ENCODE data around the gene RGS9. TPM values are rescaled to one million over a fixed set of nuclear protein-coding genes. Genes with fewer than 3 reads are reported as not detected.
"Not testable (repeated sequence)": the region's sequence is repeated elsewhere in the genome, so short reads cannot be mapped to it uniquely, and the experiment has no call there.

RGS9 gene
- polyA plus RNA-seq, 1 donor from 2014 or later, result 0.61 TPM

DNA sequence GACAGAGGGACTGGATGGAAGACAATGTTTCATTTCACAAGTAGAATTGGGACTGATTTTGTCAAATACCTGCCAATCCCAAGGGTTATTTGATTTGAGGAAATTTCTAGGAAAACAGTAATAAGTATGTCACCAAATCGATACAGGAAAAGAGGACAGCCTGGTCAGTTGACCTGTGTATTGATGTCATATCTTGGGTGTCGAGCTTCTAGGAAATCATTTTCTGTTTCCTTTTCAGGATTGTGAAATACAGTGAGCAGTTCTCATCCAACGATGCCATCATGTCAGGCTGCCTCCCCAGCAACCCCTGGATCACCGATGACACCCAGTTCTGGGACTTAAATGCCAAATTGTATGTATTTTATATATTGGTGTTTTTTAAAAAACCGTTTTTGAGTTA is 56.1 kb downstream of the RGS9 start:
- Mint-ChIP-seq H3K27ac (no peak overlapping the region), H3K4me3 (no peak overlapping the region), H3K4me1 (peaks cover 0 to 4% (median 2%) of the 10 kb centered on the region in 3 donors), H3K27me3 (no peaks in the 10 kb centered on the region), H3K36me3 (peaks cover 2% of the 10 kb centered on the region), H3K9me3 (peaks cover 0 to 2% (median 0%) of the 10 kb centered on the region in 3 donors)

DNA sequence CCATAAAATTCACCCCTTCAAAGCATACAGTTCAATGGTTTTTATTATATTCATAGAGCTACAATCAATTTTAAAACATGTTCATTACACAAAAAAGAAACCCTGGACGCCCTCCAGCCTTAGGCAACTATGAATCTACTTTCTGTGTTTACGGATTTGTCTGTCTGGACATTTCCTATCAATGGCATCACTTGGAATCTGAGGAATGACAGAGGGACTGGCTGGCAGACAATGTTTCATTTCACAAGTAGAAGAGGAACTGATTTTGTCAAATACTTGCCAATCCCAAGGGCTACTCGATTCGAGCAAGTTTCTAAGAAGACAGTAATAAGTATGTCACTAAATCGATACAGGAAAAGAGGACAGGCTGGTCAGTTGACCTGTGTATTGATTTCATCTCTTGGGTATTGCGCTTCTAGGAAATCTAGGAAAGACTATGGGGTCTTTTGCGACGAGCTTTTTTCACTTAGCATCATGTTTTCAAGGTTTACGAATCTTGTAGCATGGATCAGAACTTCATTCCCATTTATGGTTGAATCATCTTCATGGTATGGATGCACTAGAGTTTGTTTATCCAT is 56.6 kb downstream of the RGS9 start:
- Mint-ChIP-seq H3K36me3 (no peaks in the 10 kb centered on the region), H3K9me3 (peaks cover 0 to 2% (median 0%) of the 10 kb centered on the region in 3 donors), H3K27ac (no peak overlapping the region), H3K4me3 (no peak overlapping the region), H3K27me3 (no peaks in the 10 kb centered on the region), H3K4me1 (peaks cover 0 to 4% (median 3%) of the 10 kb centered on the region in 3 donors)

DNA sequence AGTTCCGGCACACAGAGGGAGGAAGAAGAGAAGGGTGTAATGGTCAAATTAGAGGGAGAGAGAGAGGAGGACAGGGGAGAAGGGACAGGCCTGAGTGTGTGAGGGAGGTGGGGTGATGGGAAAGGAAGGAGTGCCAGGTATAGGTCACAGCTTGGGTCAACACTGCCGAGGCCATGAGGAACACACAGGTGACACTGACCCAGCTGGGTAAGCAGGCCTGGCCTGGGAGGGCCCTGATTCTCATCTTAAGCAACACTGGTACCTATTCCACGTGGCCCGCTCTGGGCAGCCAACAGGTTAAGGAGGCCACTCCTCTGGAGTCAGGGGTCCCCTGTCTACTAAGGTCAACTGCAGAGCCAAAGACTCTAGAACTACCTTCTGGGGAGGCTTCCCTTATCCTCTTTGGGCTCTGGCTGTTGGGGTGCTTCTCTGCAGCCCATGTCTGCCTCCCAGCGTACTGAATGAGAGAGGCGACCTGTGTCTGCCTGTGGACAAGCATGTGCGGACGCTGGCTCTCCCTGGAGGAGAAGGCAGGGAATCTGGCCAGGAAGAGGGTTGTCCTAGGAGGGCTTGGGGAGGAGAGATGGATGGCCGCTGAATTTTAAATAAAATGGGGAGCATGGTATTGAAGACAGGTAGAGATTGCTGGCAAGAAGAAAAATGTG is 57.6 kb downstream of the RGS9 start:
- H3K27ac Mint-ChIP-seq, result no peak overlapping the region
- H3K4me1 Mint-ChIP-seq, result peaks cover 0 to 4% (median 4%) of the 10 kb centered on the region in 3 donors
- H3K36me3 Mint-ChIP-seq, result no peaks in the 10 kb centered on the region
- H3K27me3 Mint-ChIP-seq, result no peaks in the 10 kb centered on the region
- peaks cover 0 to 2% (median 0%) of the 10 kb centered on the region in 3 donors for H3K9me3 Mint-ChIP-seq
- no peak overlapping the region for H3K4me3 Mint-ChIP-seq

DNA sequence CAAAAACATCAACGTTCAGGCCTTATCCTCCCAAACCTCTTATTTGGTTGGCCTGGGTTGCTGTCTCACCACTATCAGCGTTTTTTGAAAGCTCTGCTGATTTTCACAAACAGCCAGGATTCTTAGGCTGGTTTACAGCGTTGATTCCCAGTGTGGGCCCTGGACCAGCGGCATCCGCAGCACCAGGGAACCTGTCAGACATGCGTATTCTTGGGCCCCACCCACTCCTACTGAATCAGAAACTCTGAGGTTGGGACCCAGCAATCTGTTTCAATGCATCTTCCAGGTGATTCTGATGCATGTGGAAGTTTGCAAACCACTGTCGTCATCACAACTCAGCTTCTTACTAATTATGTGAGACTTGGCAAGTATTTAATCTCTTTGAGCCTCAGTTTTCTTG is 58.5 kb downstream of the RGS9 start:
- H3K36me3 Mint-ChIP-seq, result no peaks in the 10 kb centered on the region
- H3K4me3 Mint-ChIP-seq, result no peak overlapping the region
- H3K4me1 Mint-ChIP-seq, result peaks cover 0 to 4% (median 3%) of the 10 kb centered on the region in 3 donors
- peaks cover 0 to 2% (median 0%) of the 10 kb centered on the region in 3 donors for H3K9me3 Mint-ChIP-seq
- no peak overlapping the region for H3K27ac Mint-ChIP-seq
- H3K27me3 Mint-ChIP-seq, result no peaks in the 10 kb centered on the region

DNA sequence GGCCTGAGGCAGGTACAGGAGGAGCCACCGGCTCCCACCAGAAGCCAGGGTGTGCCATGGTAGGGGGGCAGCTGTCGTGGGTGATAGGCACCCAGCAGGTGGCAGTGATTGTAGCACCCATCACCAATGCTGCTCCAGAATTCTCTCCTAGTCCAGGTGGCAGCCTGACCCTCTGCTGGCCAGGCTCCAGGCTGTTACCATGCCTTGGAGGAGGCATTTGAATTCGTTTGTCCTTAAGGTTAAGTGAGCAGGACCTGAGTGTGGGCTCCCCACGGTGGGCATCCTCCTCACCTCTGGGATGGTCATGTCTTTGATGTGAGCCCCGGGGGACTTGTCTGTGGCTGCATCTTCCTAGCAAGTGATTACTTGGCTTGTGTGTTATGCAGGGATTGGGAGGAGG is 59.4 kb downstream of the RGS9 start:
- H3K36me3 Mint-ChIP-seq, result no peaks in the 10 kb centered on the region
- no peak overlapping the region for H3K27ac Mint-ChIP-seq
- H3K9me3 Mint-ChIP-seq, result peaks cover 0 to 2% (median 0%) of the 10 kb centered on the region in 3 donors
- H3K4me1 Mint-ChIP-seq, result peaks cover 0 to 4% (median 3%) of the 10 kb centered on the region in 3 donors
- H3K27me3 Mint-ChIP-seq, result peaks cover under 1% of the 10 kb centered on the region
- H3K4me3 Mint-ChIP-seq, result no peak overlapping the region

DNA sequence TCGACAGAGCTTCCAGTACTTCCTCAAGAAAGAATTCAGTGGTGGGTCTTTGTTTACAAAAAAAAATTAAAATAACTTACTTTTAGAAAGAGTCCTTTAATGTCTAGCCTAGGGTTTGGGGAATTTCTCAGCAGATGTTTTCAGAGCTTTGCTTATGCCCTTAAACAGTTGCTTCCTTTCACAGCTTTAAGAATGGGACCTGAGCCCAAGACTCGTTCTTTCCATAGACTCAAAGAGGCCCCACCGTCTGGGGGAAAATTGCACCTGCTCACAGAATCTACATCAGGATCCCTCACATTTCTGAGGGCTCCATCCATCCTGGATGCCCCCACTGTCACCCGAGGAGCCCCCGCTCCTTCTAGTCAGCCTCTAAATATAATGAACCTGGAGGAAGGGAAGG is 60.0 kb downstream of the RGS9 start:
- no peaks in the 10 kb centered on the region for H3K36me3 Mint-ChIP-seq
- peaks cover 6% of the 10 kb centered on the region for H3K27me3 Mint-ChIP-seq
- H3K4me1 Mint-ChIP-seq, result peaks cover 0 to 3% (median 2%) of the 10 kb centered on the region in 3 donors
- H3K4me3 Mint-ChIP-seq, result no peak overlapping the region
- H3K9me3 Mint-ChIP-seq, result no peaks in the 10 kb centered on the region
- H3K27ac Mint-ChIP-seq, result no peak overlapping the region

DNA sequence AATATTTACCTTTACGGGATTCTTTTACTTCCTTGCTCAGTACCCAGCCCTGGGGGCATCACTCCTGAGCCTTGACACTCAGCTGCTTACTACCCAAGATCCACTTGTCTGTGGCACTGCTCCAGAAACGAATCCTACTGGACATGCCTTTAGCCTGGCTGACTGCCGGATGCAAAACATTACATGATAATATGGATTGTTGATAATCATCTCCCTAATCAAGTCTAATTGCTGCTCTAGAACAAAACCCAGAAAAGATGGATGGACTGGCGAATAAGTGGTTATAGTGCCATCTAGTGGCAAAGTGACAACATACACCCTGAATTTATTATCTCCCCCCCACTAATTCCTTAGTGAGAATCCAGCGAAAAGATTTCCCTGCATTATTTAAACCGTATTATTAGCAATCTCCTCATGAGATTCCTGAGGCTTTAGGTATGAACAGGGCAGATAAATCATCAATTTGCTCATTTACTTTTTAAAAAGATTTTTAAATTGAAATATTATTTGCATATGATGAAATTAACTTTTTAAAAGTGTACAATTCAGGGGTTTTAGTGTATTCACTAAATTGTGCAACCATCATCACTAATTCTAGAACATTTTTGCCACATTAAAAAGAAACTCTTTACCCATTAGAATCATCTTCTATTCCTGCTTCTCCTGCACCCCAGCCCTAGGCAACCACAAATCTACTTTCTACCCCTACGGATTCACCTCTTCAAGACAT is 61.6 kb downstream of the RGS9 start:
- no peaks in the 10 kb centered on the region for H3K36me3 Mint-ChIP-seq
- H3K9me3 Mint-ChIP-seq, result no peaks in the 10 kb centered on the region
- H3K4me1 Mint-ChIP-seq, result peaks cover 0 to 3% (median 2%) of the 10 kb centered on the region in 3 donors
- peaks cover 6% of the 10 kb centered on the region for H3K27me3 Mint-ChIP-seq
- no peak overlapping the region for H3K4me3 Mint-ChIP-seq
- no peak overlapping the region for H3K27ac Mint-ChIP-seq

DNA sequence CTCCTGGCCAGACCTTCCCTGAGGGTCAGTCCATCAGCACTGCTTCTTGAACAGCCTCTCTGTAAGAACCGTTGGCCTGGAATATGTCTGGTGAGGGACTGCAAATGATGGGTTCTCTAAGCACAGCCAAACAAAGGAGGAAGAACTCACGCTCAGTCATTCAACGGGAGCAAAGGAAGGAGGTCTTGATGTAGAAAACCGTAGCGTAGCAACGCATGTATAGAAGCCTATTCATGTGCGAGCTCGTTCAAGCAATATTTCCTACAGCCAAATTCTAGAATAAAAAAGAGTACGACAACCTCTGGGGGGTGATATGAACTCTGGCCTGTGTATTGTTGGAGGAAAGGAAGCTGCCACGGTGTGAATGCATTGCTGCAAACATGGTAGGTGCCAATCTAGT is 64.2 kb downstream of the RGS9 start:
- Mint-ChIP-seq H3K36me3 (no peaks in the 10 kb centered on the region), H3K27me3 (peaks cover 6% of the 10 kb centered on the region), H3K4me3 (no peak overlapping the region), H3K4me1 (peaks cover 0 to 3% (median 2%) of the 10 kb centered on the region in 3 donors), H3K9me3 (no peaks in the 10 kb centered on the region), H3K27ac (no peak overlapping the region)

DNA sequence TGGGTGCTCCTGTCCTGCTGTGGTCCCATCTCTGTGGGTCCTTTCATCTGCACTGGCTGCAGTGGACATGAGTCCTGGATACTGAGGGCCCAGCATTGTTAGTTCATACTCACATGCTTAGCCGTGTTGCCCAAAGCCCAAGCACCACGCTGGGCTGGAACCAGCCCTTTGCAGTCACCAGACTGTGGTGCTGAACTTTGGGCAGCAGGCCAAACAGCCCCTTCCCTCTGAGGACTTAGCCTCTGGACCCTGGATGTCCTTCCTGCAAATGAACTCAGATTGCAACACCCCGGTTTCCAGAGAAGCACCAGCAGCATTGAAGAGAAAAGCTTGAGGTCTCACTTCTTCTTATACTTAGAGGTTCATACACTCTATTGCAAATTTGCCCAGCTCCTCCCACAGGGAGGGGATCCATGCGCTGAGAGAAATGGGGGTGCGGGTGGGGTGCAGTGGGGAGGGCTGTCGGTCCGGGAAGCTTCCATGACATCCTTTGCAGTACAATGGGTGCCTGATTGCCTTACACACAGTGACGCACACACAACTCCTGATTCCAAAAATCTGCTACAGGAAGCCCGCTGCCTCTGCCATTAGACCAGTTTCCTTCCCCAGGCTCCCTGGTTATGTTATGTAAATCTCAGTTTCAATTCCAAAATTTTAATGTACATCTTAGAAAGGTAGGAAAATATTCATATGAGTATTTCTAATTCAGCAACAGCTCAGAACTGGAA is 65.8 kb downstream of the RGS9 start:
- Mint-ChIP-seq H3K4me1 (peaks cover 0 to 3% (median 2%) of the 10 kb centered on the region in 3 donors), H3K4me3 (no peak overlapping the region), H3K27me3 (peaks cover 6% of the 10 kb centered on the region), H3K9me3 (no peaks in the 10 kb centered on the region), H3K36me3 (no peaks in the 10 kb centered on the region), H3K27ac (no peak overlapping the region)

DNA sequence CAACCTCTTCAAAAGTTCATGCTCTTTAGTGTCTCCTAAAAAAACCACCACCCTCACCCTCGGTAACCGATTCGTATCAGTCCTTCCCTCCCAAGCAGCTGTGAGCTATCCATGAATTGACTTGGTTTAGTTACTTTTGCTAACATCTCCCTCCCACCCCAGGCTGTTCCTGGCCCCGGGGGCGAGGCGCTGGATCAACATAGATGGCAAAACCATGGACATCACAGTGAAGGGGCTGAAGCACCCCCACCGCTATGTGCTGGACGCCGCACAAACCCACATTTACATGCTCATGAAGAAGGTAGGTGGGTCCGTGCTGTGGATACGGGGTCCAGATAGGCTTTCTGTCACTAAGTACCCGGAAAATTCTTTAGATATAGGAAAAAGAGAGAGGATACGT is 66.8 kb downstream of the RGS9 start:
- peaks cover 0 to 2% (median 0%) of the 10 kb centered on the region in 3 donors for H3K4me1 Mint-ChIP-seq
- no peak overlapping the region for H3K27ac Mint-ChIP-seq
- no peaks in the 10 kb centered on the region for H3K36me3 Mint-ChIP-seq
- H3K4me3 Mint-ChIP-seq, result no peak overlapping the region
- no peaks in the 10 kb centered on the region for H3K9me3 Mint-ChIP-seq
- peaks cover 6% of the 10 kb centered on the region for H3K27me3 Mint-ChIP-seq

DNA sequence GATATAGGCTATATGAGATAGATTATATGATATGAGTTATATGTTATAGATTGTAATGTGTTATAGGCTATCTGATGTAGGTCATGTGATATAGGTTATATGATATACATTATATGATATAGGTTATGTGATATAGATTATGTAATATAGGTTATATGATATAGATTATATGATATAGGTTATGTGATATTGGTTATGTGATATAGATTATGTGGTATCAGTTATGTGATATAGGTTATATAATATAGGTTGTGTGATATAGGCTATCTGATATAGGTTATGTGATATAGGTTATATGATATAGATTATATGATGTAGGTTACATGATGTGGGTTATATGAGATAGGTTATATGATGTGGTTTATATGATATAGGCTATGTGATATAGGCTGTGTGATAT is 68.5 kb downstream of the RGS9 start:
- peaks cover 6% of the 10 kb centered on the region for H3K27me3 Mint-ChIP-seq
- peaks cover 0 to 2% (median 0%) of the 10 kb centered on the region in 3 donors for H3K4me1 Mint-ChIP-seq
- H3K9me3 Mint-ChIP-seq, result no peaks in the 10 kb centered on the region
- H3K27ac Mint-ChIP-seq, result no peak overlapping the region
- no peaks in the 10 kb centered on the region for H3K36me3 Mint-ChIP-seq
- H3K4me3 Mint-ChIP-seq, result no peak overlapping the region

DNA sequence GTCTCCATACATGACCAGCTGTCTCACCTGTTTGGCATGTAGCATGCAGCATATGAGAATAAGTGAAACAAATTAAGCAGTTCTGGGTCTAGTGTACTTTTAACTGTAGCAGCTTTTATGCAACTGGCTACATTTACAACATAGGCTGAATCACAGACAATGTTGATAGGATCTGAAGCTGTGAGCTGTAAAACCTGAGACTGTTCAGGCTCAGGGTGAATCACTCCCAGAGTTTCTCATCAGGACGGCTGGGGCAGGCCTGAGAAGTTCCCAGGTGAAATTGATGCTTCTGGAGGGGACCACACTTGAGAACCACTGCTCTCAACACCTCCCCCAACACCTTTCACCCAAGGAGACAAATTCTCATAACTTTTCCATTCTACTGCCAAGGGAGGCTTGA is 70.3 kb downstream of the RGS9 start:
- H3K9me3 Mint-ChIP-seq, H3K27me3 Mint-ChIP-seq, H3K36me3 Mint-ChIP-seq, H3K27ac Mint-ChIP-seq, H3K4me1 Mint-ChIP-seq, H3K4me3 Mint-ChIP-seq: not testable (repeated sequence)

DNA sequence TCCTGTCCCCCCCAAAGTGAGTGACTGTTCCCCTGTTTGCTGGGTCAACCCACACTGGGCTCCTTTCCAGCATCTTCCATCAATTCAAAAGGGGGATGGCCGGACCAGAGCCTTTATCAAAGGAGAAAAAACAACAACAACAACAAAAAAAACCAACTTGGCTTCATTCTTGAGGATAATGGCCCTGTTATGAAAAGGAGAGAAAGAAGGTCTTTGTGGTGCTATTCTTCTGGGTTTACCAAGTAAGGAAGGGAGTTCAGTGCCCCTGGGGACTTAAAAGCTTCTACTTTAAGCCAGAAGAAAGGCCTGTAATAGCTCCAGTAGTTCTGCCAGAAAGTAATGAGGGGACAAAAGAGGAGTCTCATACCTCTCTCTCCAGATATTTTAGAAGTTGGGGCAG is 71.5 kb downstream of the RGS9 start:
- peaks cover 2% of the 10 kb centered on the region for H3K27me3 Mint-ChIP-seq
- H3K4me3 Mint-ChIP-seq, result no peak overlapping the region
- H3K36me3 Mint-ChIP-seq, result no peaks in the 10 kb centered on the region
- H3K4me1 Mint-ChIP-seq, result no peaks in the 10 kb centered on the region
- H3K9me3 Mint-ChIP-seq, result no peaks in the 10 kb centered on the region
- H3K27ac Mint-ChIP-seq, result no peak overlapping the region

DNA sequence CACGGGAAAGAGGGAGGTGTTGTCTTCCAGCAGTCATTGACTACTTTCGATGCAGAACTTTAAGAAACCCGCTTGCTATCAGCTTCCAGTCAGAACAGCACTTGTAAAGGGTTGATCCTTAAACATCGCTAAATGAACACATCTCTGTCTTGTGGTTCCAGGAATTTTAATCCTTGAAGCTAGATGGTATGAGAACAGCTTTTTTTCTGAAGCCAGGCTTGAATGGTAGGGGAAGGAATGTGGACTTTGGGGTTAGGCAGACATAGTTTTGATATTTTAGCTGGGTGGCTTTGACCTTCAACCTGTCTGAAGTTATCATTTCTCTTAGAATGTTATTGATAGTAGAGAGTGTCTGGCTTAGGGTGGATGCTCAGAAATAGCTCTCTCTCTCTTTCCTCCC is 81.1 kb downstream of the RGS9 start:
- H3K9me3 Mint-ChIP-seq, result no peaks in the 10 kb centered on the region
- H3K4me1 Mint-ChIP-seq, result peaks cover 0 to 1% (median 0%) of the 10 kb centered on the region in 3 donors
- H3K27me3 Mint-ChIP-seq, result peaks cover 7% of the 10 kb centered on the region
- H3K27ac Mint-ChIP-seq, result no peak overlapping the region
- H3K36me3 Mint-ChIP-seq, result no peaks in the 10 kb centered on the region
- H3K4me3 Mint-ChIP-seq, result no peak overlapping the region

DNA sequence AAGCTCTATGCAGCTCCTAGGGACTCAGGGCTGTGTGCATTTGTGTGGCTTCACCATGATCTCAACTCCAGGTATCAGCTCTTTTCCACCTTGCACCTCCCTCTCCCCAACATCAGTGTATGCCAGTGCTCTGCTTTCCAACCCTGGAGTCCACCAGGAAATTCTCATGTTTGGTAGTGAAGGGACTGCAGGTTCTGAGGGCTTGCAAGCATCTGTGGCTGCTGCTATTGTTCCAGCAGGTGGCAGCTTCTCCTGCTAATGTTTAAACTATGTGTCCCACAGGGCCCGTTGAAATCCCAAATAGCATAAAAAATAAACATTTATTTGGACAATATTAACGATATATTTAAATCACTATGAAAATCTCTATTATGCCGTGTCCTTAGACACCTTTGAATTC is 82.0 kb downstream of the RGS9 start:
- Mint-ChIP-seq H3K4me3 (no peak overlapping the region), H3K27me3 (peaks cover 5% of the 10 kb centered on the region), H3K4me1 (peaks cover 0 to 1% (median 0%) of the 10 kb centered on the region in 3 donors), H3K27ac (no peak overlapping the region), H3K36me3 (no peaks in the 10 kb centered on the region), H3K9me3 (no peaks in the 10 kb centered on the region)
